Measurements from ENCODE around the gene RBP3.
A peak's percentile ranks its signal among the peaks of the same experiment; 100 is the strongest.
"Not testable (repeated sequence)": the region's sequence is repeated elsewhere in the genome, so short reads cannot be mapped to it uniquely, and the experiment has no call there.

RBP3 gene

GRCh38 chr10:47376522-47377220 lies 28.5 kb downstream of the RBP3 start:
- DNase-seq: no peak

GRCh38 chr10:47378183-47378510 lies 30.0 kb downstream of the RBP3 start:
- no peak for DNase-seq

GRCh38 chr10:47378606-47379444 lies 30.7 kb downstream of the RBP3 start:
- DNase-seq: no peak

- DNase-seq: no peak
These were observed 31.3 kb downstream of the RBP3 start for GRCh38 chr10:47379445-47379785.

- no peak for DNase-seq
These were observed 31.7 kb downstream of the RBP3 start for GRCh38 chr10:47379901-47380300.

- no peak for DNase-seq
These were observed 32.4 kb downstream of the RBP3 start for GRCh38 chr10:47380341-47381102.

- DNase-seq: no peak
These were observed 32.9 kb downstream of the RBP3 start for GRCh38 chr10:47381103-47381395.

GRCh38 chr10:47381427-47382379 lies 33.5 kb downstream of the RBP3 start:
- DNase-seq: no peak

- DNase-seq: no peak
These were observed 35.3 kb downstream of the RBP3 start for GRCh38 chr10:47383261-47384147.

GRCh38 chr10:47384148-47384921 lies 36.2 kb downstream of the RBP3 start, which contains the start of gene ZNF488:
TSS of gene ZNF488 (minus strand) at chr10:47384293. CDS start at chr10:47368829, 15,464 bp downstream.
- DNase-seq: peak; percentile 48

GRCh38 chr10:47386104-47386503 lies 37.9 kb downstream of the RBP3 start:
- DNase-seq: not testable (repeated sequence)

GRCh38 chr10:47388879-47389278 lies 40.7 kb downstream of the RBP3 start:
- no peak for DNase-seq

GRCh38 chr10:47389619-47390018 lies 41.5 kb downstream of the RBP3 start:
- peak; percentile 19 for DNase-seq

- no peak for DNase-seq
These were observed 48.2 kb downstream of the RBP3 start for GRCh38 chr10:47396311-47396717.

GRCh38 chr10:47397256-47397655 lies 49.1 kb downstream of the RBP3 start:
- DNase-seq: no peak

- DNase-seq: no peak
These were observed 52.1 kb downstream of the RBP3 start for GRCh38 chr10:47400251-47400650.

GRCh38 chr10:47400786-47401185 lies 52.6 kb downstream of the RBP3 start:
- no peak for DNase-seq

- DNase-seq: no peak
These were observed 53.0 kb downstream of the RBP3 start for GRCh38 chr10:47401210-47401609.

- no peak for DNase-seq
These were observed 53.9 kb downstream of the RBP3 start for GRCh38 chr10:47401874-47402640.
